DMS53 (cell line): ENCODE results near the gene POP7.
A peak's percentile ranks its signal among the peaks of the same experiment; 100 is the strongest.
"Not testable (repeated sequence)": the region's sequence is repeated elsewhere in the genome, so short reads cannot be mapped to it uniquely, and the experiment has no call there.

Experiments
- DNase-seq: peaks from one replicate; lab custom pipeline; 2025; lab: John Stamatoyannopoulos, UW

Gene POP7

GRCh38 chr7:100705753-100706671 lies at the start of gene POP7:
TSS of gene POP7 (plus strand) at chr7:100706121. CDS start at chr7:100706831, 710 bp downstream.
- peak; percentile 100 for DNase-seq

- DNase-seq, result not testable (repeated sequence)
Observed at GRCh38 chr7:100662194-100662776, 43.6 kb upstream of the POP7 start.

- DNase-seq, result no peak
Observed at GRCh38 chr7:100665168-100665726, 40.7 kb upstream of the POP7 start.

GRCh38 chr7:100667331-100668068 lies 38.4 kb upstream of the POP7 start:
- no peak for DNase-seq

GRCh38 chr7:100668069-100668449 lies 37.9 kb upstream of the POP7 start:
- no peak for DNase-seq

GRCh38 chr7:100669106-100669505 lies 36.8 kb upstream of the POP7 start:
- DNase-seq, result not testable (repeated sequence)

GRCh38 chr7:100670074-100670473 lies 35.8 kb upstream of the POP7 start:
- DNase-seq, result no peak

GRCh38 chr7:100671353-100672327 lies 34.3 kb upstream of the POP7 start:
- no peak for DNase-seq

GRCh38 chr7:100673302-100673941 lies 32.5 kb upstream of the POP7 start, which contains the start of gene GNB2:
TSS of gene GNB2 (plus strand) at chr7:100673740. CDS start at chr7:100676266, 2,526 bp downstream.
- peak; percentile 100 for DNase-seq

GRCh38 chr7:100673942-100674410 lies 31.9 kb upstream of the POP7 start:
- peak; percentile 69 for DNase-seq

- DNase-seq, result peak; percentile 77
Observed at GRCh38 chr7:100674411-100675104, 31.4 kb upstream of the POP7 start.

GRCh38 chr7:100675105-100675451 lies 30.8 kb upstream of the POP7 start:
- DNase-seq, result peak; percentile 77

GRCh38 chr7:100675581-100676350 lies 30.2 kb upstream of the POP7 start:
- DNase-seq, result peak; percentile 83

- DNase-seq, result no peak
Observed at GRCh38 chr7:100676501-100677306, 29.2 kb upstream of the POP7 start.

- DNase-seq, result no peak
Observed at GRCh38 chr7:100677308-100678267, 28.3 kb upstream of the POP7 start.

- no peak for DNase-seq
Observed at GRCh38 chr7:100678291-100678984, 27.5 kb upstream of the POP7 start.
